IMR-90 (cell line): Measurements from ENCODE around the gene SGK2.

Experiments
- BHLHE40 ChIP-seq: fragments of 150-350 bp; IDR thresholded peaks from 2 replicates; pipeline ENCODE4 v1.6.1; 2016; ENCODE audit warnings: mild to moderate bottlenecking, low read depth, low read length
- CEBPB ChIP-seq: IDR thresholded peaks from 2 replicates; pipeline ENCODE4 v1.6.1; 2012; ENCODE audit warnings: low read depth, low read length, improper control_type of control experiment
- CHD1 ChIP-seq: IDR thresholded peaks from 2 replicates; pipeline ENCODE4 v1.6.1; 2012; ENCODE audit warnings: low read depth, low read length, improper control_type of control experiment
- MAFK ChIP-seq: IDR thresholded peaks from 2 replicates; pipeline ENCODE4 v1.6.1; 2012; ENCODE audit warnings: low read depth, low read length, improper control_type of control experiment
- MAZ ChIP-seq: IDR thresholded peaks from 2 replicates; pipeline ENCODE4 v1.6.1; 2012; ENCODE audit warnings: low read depth, mild to moderate bottlenecking, low read length, improper control_type of control experiment, moderate library complexity, borderline replicate concordance
- MXI1 ChIP-seq: IDR thresholded peaks from 2 replicates; pipeline ENCODE4 v1.6.1; 2012; ENCODE audit warnings: low read depth, mild to moderate bottlenecking, low read length, moderate library complexity, borderline replicate concordance
- POLR2A ChIP-seq: IDR thresholded peaks from 2 replicates; pipeline ENCODE4 v1.6.1; 2012; ENCODE audit warnings: mild to moderate bottlenecking, low read depth, low read length
- RAD21 ChIP-seq: IDR thresholded peaks from 2 replicates; pipeline ENCODE4 v1.6.1; 2012; ENCODE audit warnings: low read length, improper control_type of control experiment
- RCOR1 ChIP-seq: IDR thresholded peaks from 2 replicates; pipeline ENCODE4 v1.6.1; 2012; ENCODE audit warnings: mild to moderate bottlenecking, low read length, improper control_type of control experiment; ENCODE audit not compliant: insufficient replicate concordance
- RFX5 ChIP-seq: IDR thresholded peaks from 2 replicates; pipeline ENCODE4 v1.8.0; 2012; ENCODE audit warnings: low read depth, mild to moderate bottlenecking, low read length, moderate library complexity
- SMC3 ChIP-seq: fragments of 150-350 bp; IDR thresholded peaks from 2 replicates; pipeline ENCODE4 v1.6.1; 2016; ENCODE audit warnings: low read depth, mild to moderate bottlenecking, antibody characterized with exemption, low read length, moderate library complexity
- TF ChIP-seq, protein P1 (sequence below): conservative IDR thresholded peaks from 2 replicates; pipeline ENCODE4 v1.5.1; 2012; ENCODE audit warnings: mild to moderate bottlenecking, low read depth, low read length, improper control_type of control experiment
- TF ChIP-seq, protein P2 (sequence below): fragments of 150-350 bp; IDR thresholded peaks from 2 replicates; pipeline ENCODE4 v1.6.1; 2017; ENCODE audit warnings: mild to moderate bottlenecking, antibody characterized with exemption, low read length, low read depth
- TF ChIP-seq, protein P3 (sequence below): fragments of 150-350 bp; IDR thresholded peaks from 2 replicates; pipeline ENCODE4 v1.6.1; 2016; ENCODE audit warnings: low read depth, mild to moderate bottlenecking, low read length, moderate library complexity, borderline replicate concordance

DNA sequence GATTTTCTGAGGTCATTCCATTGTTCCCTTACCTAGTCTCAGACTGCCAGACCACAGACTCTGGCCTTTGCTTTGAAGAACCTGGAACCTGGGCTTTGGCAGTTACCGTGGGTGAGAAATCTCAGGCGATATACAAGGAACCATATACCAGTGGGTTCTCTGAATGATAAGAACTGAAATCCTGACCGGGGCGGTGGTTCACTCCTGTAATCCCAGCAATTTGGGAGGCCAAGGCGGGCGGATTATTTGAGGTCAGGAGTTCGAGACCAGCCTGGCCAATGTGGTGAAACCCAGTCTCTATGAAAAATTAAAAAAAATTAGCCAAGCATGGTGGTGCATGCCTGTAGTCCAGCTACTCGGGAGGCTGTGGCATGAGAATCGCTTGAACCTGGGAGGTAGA lies 14.3 kb upstream of the SGK2 start:
- TF ChIP-seq POLR2A (no peak), SMC3 (no peak), BHLHE40 (no peak), RCOR1 (no peak), CHD1 (no peak), MAZ (no peak), MXI1 (no peak), RAD21 (no peak), MAFK (no peak), RFX5 (no peak), CEBPB (no peak)
- TF ChIP-seq, protein P1, sequence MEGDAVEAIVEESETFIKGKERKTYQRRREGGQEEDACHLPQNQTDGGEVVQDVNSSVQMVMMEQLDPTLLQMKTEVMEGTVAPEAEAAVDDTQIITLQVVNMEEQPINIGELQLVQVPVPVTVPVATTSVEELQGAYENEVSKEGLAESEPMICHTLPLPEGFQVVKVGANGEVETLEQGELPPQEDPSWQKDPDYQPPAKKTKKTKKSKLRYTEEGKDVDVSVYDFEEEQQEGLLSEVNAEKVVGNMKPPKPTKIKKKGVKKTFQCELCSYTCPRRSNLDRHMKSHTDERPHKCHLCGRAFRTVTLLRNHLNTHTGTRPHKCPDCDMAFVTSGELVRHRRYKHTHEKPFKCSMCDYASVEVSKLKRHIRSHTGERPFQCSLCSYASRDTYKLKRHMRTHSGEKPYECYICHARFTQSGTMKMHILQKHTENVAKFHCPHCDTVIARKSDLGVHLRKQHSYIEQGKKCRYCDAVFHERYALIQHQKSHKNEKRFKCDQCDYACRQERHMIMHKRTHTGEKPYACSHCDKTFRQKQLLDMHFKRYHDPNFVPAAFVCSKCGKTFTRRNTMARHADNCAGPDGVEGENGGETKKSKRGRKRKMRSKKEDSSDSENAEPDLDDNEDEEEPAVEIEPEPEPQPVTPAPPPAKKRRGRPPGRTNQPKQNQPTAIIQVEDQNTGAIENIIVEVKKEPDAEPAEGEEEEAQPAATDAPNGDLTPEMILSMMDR: no peak
- TF ChIP-seq, protein P2, sequence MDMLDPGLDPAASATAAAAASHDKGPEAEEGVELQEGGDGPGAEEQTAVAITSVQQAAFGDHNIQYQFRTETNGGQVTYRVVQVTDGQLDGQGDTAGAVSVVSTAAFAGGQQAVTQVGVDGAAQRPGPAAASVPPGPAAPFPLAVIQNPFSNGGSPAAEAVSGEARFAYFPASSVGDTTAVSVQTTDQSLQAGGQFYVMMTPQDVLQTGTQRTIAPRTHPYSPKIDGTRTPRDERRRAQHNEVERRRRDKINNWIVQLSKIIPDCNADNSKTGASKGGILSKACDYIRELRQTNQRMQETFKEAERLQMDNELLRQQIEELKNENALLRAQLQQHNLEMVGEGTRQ: no peak
- TF ChIP-seq, protein P3, sequence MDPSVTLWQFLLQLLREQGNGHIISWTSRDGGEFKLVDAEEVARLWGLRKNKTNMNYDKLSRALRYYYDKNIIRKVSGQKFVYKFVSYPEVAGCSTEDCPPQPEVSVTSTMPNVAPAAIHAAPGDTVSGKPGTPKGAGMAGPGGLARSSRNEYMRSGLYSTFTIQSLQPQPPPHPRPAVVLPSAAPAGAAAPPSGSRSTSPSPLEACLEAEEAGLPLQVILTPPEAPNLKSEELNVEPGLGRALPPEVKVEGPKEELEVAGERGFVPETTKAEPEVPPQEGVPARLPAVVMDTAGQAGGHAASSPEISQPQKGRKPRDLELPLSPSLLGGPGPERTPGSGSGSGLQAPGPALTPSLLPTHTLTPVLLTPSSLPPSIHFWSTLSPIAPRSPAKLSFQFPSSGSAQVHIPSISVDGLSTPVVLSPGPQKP: no peak
